HepG2 (cell line): Measurements from ENCODE around the gene NEURL1B. TPM values are rescaled to one million over a fixed set of nuclear protein-coding genes. Genes with fewer than 3 reads are reported as not detected.

Source experiments
- ATAC-seq: fragments of 200-7000 bp; cut with Tn5 transposase; 3 replicates; pipeline ENCODE4 v1.9.1; 2020; ENCODE audit warnings: mild to moderate bottlenecking, moderate library complexity
- BruUV-seq: library from RNA; stranded (reverse); fragments of 400-500 nt; replicated peaks from 2 replicates; lab custom pipeline; 2021; lab: Mats Ljungman, UMichigan
- CTCF ChIA-PET: fragments of 300-600 bp; formaldehyde crosslinking; extraction: SDS; loops from one replicate; lab custom pipeline; 2021; ENCODE audit warnings: low total read pairs, inconsistent platforms, low intra/inter-chr PET ratio; lab: Yijun Ruan, JAX
- POLR2A ChIA-PET: fragments of 350-600 bp; sonication (Branson Sonifier 250); formaldehyde crosslinking; loops from one replicate; lab custom pipeline; 2020; ENCODE audit warnings: antibody characterized with exemption, inconsistent platforms; lab: Yijun Ruan, JAX
- DNase-seq: peaks from one replicate; pipeline ENCODE4 v3.0.0-alpha.2; 2015; ENCODE audit warnings: low spot score
- FAIRE-seq: peaks from 3 replicates; lab custom pipeline; 2011; peaks lifted over from hg19 to GRCh38; lab: Jason Lieb, UNC
- H2AFZ ChIP-seq: one replicate; pipeline ENCODE4 v1.6.1; 2011; ENCODE audit warnings: low read length, inconsistent platforms
- H3K27ac ChIP-seq: fragments of 300-600 bp; 3 replicates; pipeline ENCODE4 v1.8.0; 2011; ENCODE audit warnings: mixed run types, mild to moderate bottlenecking, mixed read lengths, low read length, inconsistent platforms; ENCODE audit not compliant: insufficient read depth; ENCODE audit errors: extremely low read length
- H3K27me3 ChIP-seq, 2 experiments: fragments of 200-600 bp in 1 of 2; 2 replicates in 1 of 2; 3 replicates in 1 of 2; pipeline versions ENCODE4 v1.6.0 to v1.8.0; 2011; ENCODE audit warnings: low read length in 2 of 2, mild to moderate bottlenecking in 2 of 2, moderate library complexity in 2 of 2, inconsistent platforms in 1 of 2; ENCODE audit not compliant: insufficient read depth in 2 of 2, control insufficient read depth in 1 of 2
- H3K36me3 ChIP-seq, 2 experiments: fragments of 200-600 bp in 1 of 2; replicated peaks in 1 of 2; 2 replicates in 1 of 2; 3 replicates in 1 of 2; pipeline versions ENCODE4 v1.5.1 to v1.8.0; 2011; ENCODE audit warnings: low read length in 2 of 2, inconsistent platforms in 1 of 2; ENCODE audit not compliant: insufficient read depth in 2 of 2, control insufficient read depth in 1 of 2
- H3K4me1 ChIP-seq: 2 replicates; pipeline ENCODE4 v1.5.1; 2012; ENCODE audit warnings: low read length, inconsistent platforms; ENCODE audit not compliant: insufficient read depth
- H3K4me2 ChIP-seq: 2 replicates; pipeline ENCODE4 v1.6.0; 2011; ENCODE audit warnings: low read depth, low read length, inconsistent platforms
- H3K4me3 ChIP-seq, 3 experiments: fragments of 200-600 bp in 1 of 3; sonication (generic), shearing (Covaris generic) in 1 of 3; replicated peaks in 1 of 3; 2 replicates each; pipeline ENCODE4 v1.5.1; 2011 to 2016; ENCODE audit warnings: low read length in 3 of 3, inconsistent platforms in 2 of 3, low read depth in 2 of 3, mild to moderate bottlenecking in 2 of 3, control low read depth in 1 of 3, mixed read lengths in 1 of 3; ENCODE audit not compliant: insufficient read depth in 1 of 3
- H3K79me2 ChIP-seq: one replicate; pipeline ENCODE4 v1.6.1; 2011; ENCODE audit warnings: low read length, inconsistent platforms; ENCODE audit not compliant: insufficient read depth
- H3K9ac ChIP-seq: 2 replicates; pipeline ENCODE4 v1.6.0; 2011; ENCODE audit warnings: mild to moderate bottlenecking, low read depth, low read length, inconsistent platforms; ENCODE audit not compliant: insufficient read depth
- H3K9me3 ChIP-seq: 2 replicates; pipeline ENCODE4 v1.5.1; 2012; ENCODE audit warnings: mild to moderate bottlenecking, low read length
- H4K20me1 ChIP-seq: 2 replicates; pipeline ENCODE4 v1.6.0; 2011; ENCODE audit warnings: inconsistent platforms, mild to moderate bottlenecking, low read length, moderate library complexity; ENCODE audit not compliant: insufficient read depth
- CEBPB ChIP-seq: IDR thresholded peaks from 2 replicates; pipeline ENCODE4 v1.6.1; 2011; ENCODE audit warnings: low read depth, low read length, improper control_type of control experiment, borderline replicate concordance
- GMEB2 ChIP-seq: IDR thresholded peaks from 2 replicates; pipeline ENCODE4 v1.6.1; 2016; ENCODE audit warnings: missing biosample characterization, missing genetic modification reagents, low read depth
- SETDB1 ChIP-seq: sonication (generic); formaldehyde crosslinking; IDR thresholded peaks from 2 replicates; pipeline ENCODE4 v1.5.1; 2020; ENCODE audit warnings: missing genetic modification reagents, mild to moderate bottlenecking, borderline replicate concordance
- TCF7L2 ChIP-seq: IDR thresholded peaks from 2 replicates; pipeline ENCODE4 v1.6.1; 2011; ENCODE audit warnings: mild to moderate bottlenecking, low read depth, low read length, moderate library complexity
- ZFP62 ChIP-seq: sonication (generic); formaldehyde crosslinking; IDR thresholded peaks from 2 replicates; pipeline ENCODE4 v1.4.0; 2020; ENCODE audit warnings: missing genetic modification reagents
- ZNF563 ChIP-seq: sonication (generic); formaldehyde crosslinking; IDR thresholded peaks from 2 replicates; pipeline ENCODE4 v1.8.0; 2022; ENCODE audit warnings: mild to moderate bottlenecking, moderate library complexity, missing genetic modification reagents
- ZNF672 ChIP-seq: sonication (generic); formaldehyde crosslinking; IDR thresholded peaks from 2 replicates; pipeline ENCODE4 v1.8.1; 2022; ENCODE audit warnings: missing genetic modification reagents
- WGBS: methylation state at CpG from one replicate; pipeline ENCODE4 v1.1.6; 2017; ENCODE audit warnings: low lambda C conversion rate; 5-methylcytosine and 5-hydroxymethylcytosine counted together
- in situ Hi-C: cut with HindIII; loops from 2 replicates; pipeline ENCODE4 v1.10.0; 2017; ENCODE audit warnings: low pct_unique_long_range_greater_than_20kb; ENCODE audit not compliant: extremely low pct_ligation_motif_present
- intact Hi-C: fragments of 100-400 bp; cut with micrococcal nuclease; formaldehyde crosslinking; loops from one replicate; pipeline ENCODE4 v1.10.0; 2022; ENCODE audit not compliant: unreplicated experiment
- polyA plus RNA-seq, 8 experiments: library from polyadenylated mRNA; depleted of rRNA in 3 of 8; stranded (reverse) in 7 of 8; unstranded in 1 of 8; fragments of >200 nt; fragmentation: Illumina TruSeq in 4 of 8; extraction: Trizol in 4 of 8; gene quantifications; 2 replicates each; pipeline versions ENCODE4 v1.2.1 to v1.2.3, GENCODE V29; 2011 to 2016; ENCODE audit warnings: low read depth in 4 of 8, missing spikeins in 1 of 8, mixed read lengths in 1 of 8; ENCODE audit not compliant: insufficient read depth in 1 of 8
- total RNA-seq, 5 experiments: library from RNA; depleted of rRNA; stranded (reverse); fragments of >200 nt; fragmentation: Illumina TruSeq; extraction: Trizol; gene quantifications; 2 replicates each; pipeline ENCODE4 v1.2.3, GENCODE V29; 2016; ENCODE audit warnings: low read depth in 1 of 5
- TF ChIP-seq, protein P1 (sequence below): sonication (generic); formaldehyde crosslinking; IDR thresholded peaks from 2 replicates; pipeline ENCODE4 v1.8.1; 2023; ENCODE audit warnings: mild to moderate bottlenecking, moderate library complexity, missing genetic modification reagents

The NEURL1B gene
- total and polyA plus RNA-seq, 2 of the 13 experiments (the other 11 are each of a cell fraction or from before 2014, with no cell fraction given), result 0.09 to 0.13 TPM

- POLR2A ChIA-PET, result no interaction called here
- H3K79me2 ChIP-seq, result no peaks in the 10 kb centered on the region
- ATAC-seq, result no peak
- no peaks in the 10 kb centered on the region for H3K36me3 ChIP-seq
- no peak overlapping the region for H3K27ac ChIP-seq
- H3K4me3 ChIP-seq, result no peak overlapping the region
- no peak overlapping the region for H2AFZ ChIP-seq
- intact Hi-C loops (no loop called here), in situ Hi-C loops (no loop called here)
- no peak for FAIRE-seq
- H3K4me2 ChIP-seq, result no peak overlapping the region
- no peak for TF ChIP-seq SETDB1 (CRISPR knock-in tag)
- no peaks in the 10 kb centered on the region for H4K20me1 ChIP-seq
- DNase-seq, result no peak
- peaks cover 9 to 65% of the 10 kb centered on the region in 2 experiments for H3K27me3 ChIP-seq
- H3K9ac ChIP-seq, result no peak overlapping the region
- 32% methylated on average over 6 of the region's 6 CpGs for WGBS
- no peaks in the 10 kb centered on the region for H3K9me3 ChIP-seq
- H3K4me1 ChIP-seq, result 0 out of 2 replicates have a peak, but pooled peaks cover 7% of the 10 kb centered on the region
- no TSS peak for BruUV-seq
- CTCF ChIA-PET, result no interaction called here
These were observed 20.6 kb upstream of the NEURL1B start for GRCh38 chr5:172620506-172620905.

- Histone ChIP-seq H3K79me2 (no peaks in the 10 kb centered on the region), H3K27ac (no peak overlapping the region), H3K9ac (no peak overlapping the region), H4K20me1 (no peaks in the 10 kb centered on the region), H3K4me1 (0 out of 2 replicates have a peak, but pooled peaks cover 7% of the 10 kb centered on the region), H3K4me3 (no peak overlapping the region), H3K27me3 (peaks cover 12 to 63% of the 10 kb centered on the region in 2 experiments)
- intact Hi-C loops, result no loop called here
- CTCF ChIA-PET, result interaction anchor here (0.5 kb wide), 1 partner anchor 124 kb away, joined by 3 read pairs; no protein-coding TSS in a partner anchor
- no peak for DNase-seq
- ATAC-seq, result peak; percentile 27
- BruUV-seq, result no TSS peak
- TF ChIP-seq ZNF672, result no peak
- no peak for TF ChIP-seq ZFP62 (CRISPR knock-in tag)
- peak; percentile 11; the same call in 1 of the 2 replicates for TF ChIP-seq CEBPB
- no peak for TF ChIP-seq ZNF563
- TF ChIP-seq GMEB2 (CRISPR knock-in tag), result no peak
- TF ChIP-seq TCF7L2, result no peak
- TF ChIP-seq, protein P1, sequence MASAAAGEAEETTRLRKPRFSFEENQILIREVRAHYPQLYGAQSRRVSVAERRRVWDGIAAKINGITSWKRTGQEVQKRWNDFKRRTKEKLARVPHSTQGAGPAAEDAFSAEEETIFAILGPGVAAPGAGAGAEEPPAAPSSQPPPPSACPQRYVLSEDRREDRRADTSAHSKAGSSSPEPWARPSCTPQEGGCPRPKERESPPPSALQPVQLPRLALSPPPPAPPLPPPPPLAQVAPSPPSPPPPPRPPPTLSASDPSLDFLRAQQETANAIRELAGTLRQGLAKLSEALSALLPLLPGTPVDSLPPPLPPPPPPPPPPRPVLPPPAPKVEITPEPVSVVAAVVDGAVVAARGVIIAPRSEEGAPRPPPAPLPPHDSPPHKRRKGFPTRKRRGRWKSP, result no peak
- TF ChIP-seq, all 625 proteins: peak for 1
- WGBS, result 17% methylated on average over 16 of the region's 22 CpGs
- POLR2A ChIA-PET, result no interaction called here
- Histone ChIP-seq H3K36me3 (no peaks in the 10 kb centered on the region), H2AFZ (no peak overlapping the region), H3K4me2 (no peak overlapping the region), H3K9me3 (no peaks in the 10 kb centered on the region)
- no peak for FAIRE-seq
- in situ Hi-C loops, result no loop called here
These were observed 18.7 kb upstream of the NEURL1B start for GRCh38 chr5:172622091-172623046.
